ENCODE measurements around the gene PPP1R37.

PPP1R37 gene

GRCh38 chr19:45159210-45159970 is 66.4 kb downstream of the PPP1R37 start:
- H3K27ac Mint-ChIP-seq, result no peak overlapping the region
- H3K4me1 Mint-ChIP-seq, result peaks cover 16% of the 10 kb centered on the region
- DNase-seq (ENCODE audit: low spot score in 2 of 2), result no peak
- no peaks in the 10 kb centered on the region for H3K36me3 Mint-ChIP-seq
- no peaks in the 10 kb centered on the region for H3K9me3 Mint-ChIP-seq
- no peak overlapping the region for H3K4me3 Mint-ChIP-seq
- peaks cover 31% of the 10 kb centered on the region for H3K27me3 Mint-ChIP-seq
- ATAC-seq (ENCODE audit: low read depth), result no peak

GRCh38 chr19:45159971-45160324 is 67.0 kb downstream of the PPP1R37 start:
- no peak for DNase-seq (ENCODE audit: low spot score in 2 of 2)
- Mint-ChIP-seq H3K9me3 (no peaks in the 10 kb centered on the region), H3K27ac (no peak overlapping the region), H3K36me3 (no peaks in the 10 kb centered on the region), H3K4me3 (no peak overlapping the region), H3K4me1 (peaks cover 18% of the 10 kb centered on the region), H3K27me3 (peaks cover 29% of the 10 kb centered on the region)
- ATAC-seq (ENCODE audit: low read depth), result no peak

- DNase-seq (ENCODE audit: low spot score in 2 of 2) (no peak), ATAC-seq (ENCODE audit: low read depth) (no peak)
- Mint-ChIP-seq H3K27me3 (peaks cover 27% of the 10 kb centered on the region), H3K4me3 (no peak within 1 kb of the TSS), H3K9me3 (no peaks in the 10 kb centered on the region), H3K4me1 (peaks cover 21% of the 10 kb centered on the region), H3K36me3 (no peaks in the 10 kb centered on the region), H3K27ac (no peak within 1 kb of the TSS)
Measured at GRCh38 chr19:45160870-45161737, 68.1 kb downstream of the PPP1R37 start, which contains the start of gene NKPD1. NKPD1 (minus strand) TSS chr19:45160982; CDS start chr19:45160150, 832 bp downstream.

- Mint-ChIP-seq H3K27ac (no peak overlapping the region), H3K27me3 (peaks cover 26% of the 10 kb centered on the region), H3K36me3 (no peaks in the 10 kb centered on the region), H3K4me1 (peaks cover 21% of the 10 kb centered on the region), H3K4me3 (no peak overlapping the region), H3K9me3 (no peaks in the 10 kb centered on the region)
- ATAC-seq (ENCODE audit: low read depth), result no peak
- DNase-seq (ENCODE audit: low spot score in 2 of 2), result no peak
Measured at GRCh38 chr19:45161738-45162607, 69.0 kb downstream of the PPP1R37 start.

- Mint-ChIP-seq H3K4me1 (peaks cover 21% of the 10 kb centered on the region), H3K9me3 (no peaks in the 10 kb centered on the region), H3K27me3 (peaks cover 22% of the 10 kb centered on the region), H3K27ac (no peak overlapping the region), H3K36me3 (no peaks in the 10 kb centered on the region), H3K4me3 (no peak overlapping the region)
- ATAC-seq (ENCODE audit: low read depth) (no peak), DNase-seq (ENCODE audit: low spot score in 2 of 2) (no peak)
Measured at GRCh38 chr19:45162608-45163143, 69.7 kb downstream of the PPP1R37 start.

- ATAC-seq (ENCODE audit: low read depth), result no peak
- H3K36me3 Mint-ChIP-seq, result no peaks in the 10 kb centered on the region
- no peaks in the 10 kb centered on the region for H3K9me3 Mint-ChIP-seq
- no peak for DNase-seq (ENCODE audit: low spot score in 2 of 2)
- H3K4me1 Mint-ChIP-seq, result peaks cover 20% of the 10 kb centered on the region
- H3K27ac Mint-ChIP-seq, result no peak overlapping the region
- peaks cover 18% of the 10 kb centered on the region for H3K27me3 Mint-ChIP-seq
- H3K4me3 Mint-ChIP-seq, result no peak overlapping the region
Measured at GRCh38 chr19:45163156-45163555, 70.2 kb downstream of the PPP1R37 start.

GRCh38 chr19:45163751-45164460 is 70.9 kb downstream of the PPP1R37 start:
- Mint-ChIP-seq H3K4me1 (peaks cover 16% of the 10 kb centered on the region), H3K27ac (peak overlapping the region; percentile 86), H3K4me3 (peak overlapping the region; percentile 54), H3K27me3 (peaks cover 15% of the 10 kb centered on the region), H3K36me3 (no peaks in the 10 kb centered on the region), H3K9me3 (no peaks in the 10 kb centered on the region)
- DNase-seq (ENCODE audit: low spot score in 2 of 2) (no peak), ATAC-seq (ENCODE audit: low read depth) (peak; percentile 4)

GRCh38 chr19:45164577-45165335 is 71.8 kb downstream of the PPP1R37 start:
- Mint-ChIP-seq H3K27me3 (peaks cover 11% of the 10 kb centered on the region), H3K27ac (no peak overlapping the region), H3K4me1 (peaks cover 16% of the 10 kb centered on the region), H3K36me3 (no peaks in the 10 kb centered on the region), H3K9me3 (no peaks in the 10 kb centered on the region), H3K4me3 (no peak overlapping the region)
- peak; percentile 26 to 46 for DNase-seq (ENCODE audit: low spot score in 2 of 2)
- ATAC-seq (ENCODE audit: low read depth), result peak; percentile 89

- Mint-ChIP-seq H3K4me1 (peaks cover 19% of the 10 kb centered on the region), H3K9me3 (no peaks in the 10 kb centered on the region), H3K36me3 (no peaks in the 10 kb centered on the region), H3K27me3 (no peaks in the 10 kb centered on the region), H3K4me3 (no peak overlapping the region), H3K27ac (no peak overlapping the region)
- DNase-seq (ENCODE audit: low spot score in 2 of 2), result no peak
- no peak for ATAC-seq (ENCODE audit: low read depth)
Measured at GRCh38 chr19:45166723-45167252, 73.8 kb downstream of the PPP1R37 start.

GRCh38 chr19:45168767-45169351 is 75.9 kb downstream of the PPP1R37 start:
- ATAC-seq (ENCODE audit: low read depth), result no peak

GRCh38 chr19:45169602-45170001 is 76.6 kb downstream of the PPP1R37 start:
- no peak overlapping the region for H3K27ac Mint-ChIP-seq
- no peaks in the 10 kb centered on the region for H3K36me3 Mint-ChIP-seq
- DNase-seq (ENCODE audit: low spot score in 2 of 2) (no peak), ATAC-seq (ENCODE audit: low read depth) (no peak)
- H3K4me3 Mint-ChIP-seq, result no peak overlapping the region
- peaks cover 15% of the 10 kb centered on the region for H3K4me1 Mint-ChIP-seq
- no peaks in the 10 kb centered on the region for H3K9me3 Mint-ChIP-seq
- no peaks in the 10 kb centered on the region for H3K27me3 Mint-ChIP-seq

More at GRCh38 chr19:45168767-45169351, 75.9 kb downstream of the PPP1R37 start:
- no peaks in the 10 kb centered on the region for H3K27me3 Mint-ChIP-seq
- no peaks in the 10 kb centered on the region for H3K36me3 Mint-ChIP-seq
- DNase-seq (ENCODE audit: low spot score in 2 of 2), result no peak
- no peaks in the 10 kb centered on the region for H3K9me3 Mint-ChIP-seq
- H3K4me1 Mint-ChIP-seq, result peaks cover 20% of the 10 kb centered on the region
- no peak overlapping the region for H3K27ac Mint-ChIP-seq
- H3K4me3 Mint-ChIP-seq, result no peak overlapping the region

Measured in memory B cell (primary cell).